WTC11 (cell line): ENCODE results near the gene ARFIP1. TPM values are rescaled to one million over a fixed set of nuclear protein-coding genes. Genes with fewer than 3 reads are reported as not detected.

Experiments
- EMX1 ChIP-seq: fragments of 250-450 bp; sonication (Bioruptor Pico); IDR thresholded peaks from 2 replicates; pipeline ENCODE4 v1.8.0; 2021; ENCODE audit warnings: mild to moderate bottlenecking
- ESRRA ChIP-seq: sonication (generic); formaldehyde crosslinking; IDR thresholded peaks from 2 replicates; pipeline ENCODE4 v1.8.1; 2022; ENCODE audit warnings: mild to moderate bottlenecking, missing genetic modification reagents, borderline replicate concordance
- ETV6 ChIP-seq: sonication (generic); formaldehyde crosslinking; IDR thresholded peaks from 2 replicates; pipeline ENCODE4 v1.8.1; 2022; ENCODE audit warnings: mild to moderate bottlenecking, missing genetic modification reagents
- FOXK1 ChIP-seq: sonication (generic); formaldehyde crosslinking; IDR thresholded peaks from 2 replicates; pipeline ENCODE4 v1.8.0; 2022; ENCODE audit warnings: mild to moderate bottlenecking, moderate library complexity, missing genetic modification reagents
- FOXP1 ChIP-seq: sonication (generic); formaldehyde crosslinking; IDR thresholded peaks from 2 replicates; pipeline ENCODE4 v1.8.0; 2022; ENCODE audit warnings: missing genetic modification reagents, mild to moderate bottlenecking, moderate library complexity, borderline replicate concordance
- GRHL2 ChIP-seq: fragments of 250-450 bp; sonication (Bioruptor Pico); IDR thresholded peaks from 2 replicates; pipeline ENCODE4 v1.8.0; 2022; ENCODE audit warnings: mild to moderate bottlenecking, moderate library complexity; ENCODE audit not compliant: insufficient replicate concordance, severe bottlenecking
- NFYB ChIP-seq: sonication (generic); formaldehyde crosslinking; conservative IDR thresholded peaks from 2 replicates; pipeline ENCODE4 v1.8.0; 2022; ENCODE audit warnings: low read depth, missing genetic modification reagents
- NR3C1 ChIP-seq: sonication (generic); formaldehyde crosslinking; conservative IDR thresholded peaks from 2 replicates; pipeline ENCODE4 v1.8.1; 2023; ENCODE audit warnings: low read depth, mild to moderate bottlenecking, missing genetic modification reagents
- RORB ChIP-seq: fragments of 250-450 bp; sonication (Bioruptor Pico); IDR thresholded peaks from 2 replicates; pipeline ENCODE4 v1.9.0; 2021; ENCODE audit warnings: mild to moderate bottlenecking
- SMAD3 ChIP-seq: sonication (generic); formaldehyde crosslinking; IDR thresholded peaks from 2 replicates; pipeline ENCODE4 v1.8.0; 2022; ENCODE audit warnings: missing genetic modification reagents, mild to moderate bottlenecking, borderline replicate concordance
- SMAD4 ChIP-seq: sonication (generic); formaldehyde crosslinking; IDR thresholded peaks from 2 replicates; pipeline ENCODE4 v1.8.0; 2022; ENCODE audit warnings: mild to moderate bottlenecking, missing genetic modification reagents
- SOX15 ChIP-seq: fragments of 250-450 bp; sonication (Bioruptor Pico); IDR thresholded peaks from 2 replicates; pipeline ENCODE4 v1.9.0; 2021; ENCODE audit warnings: mild to moderate bottlenecking
- SP1 ChIP-seq: sonication (generic); formaldehyde crosslinking; conservative IDR thresholded peaks from 2 replicates; pipeline ENCODE4 v1.8.1; 2022; ENCODE audit warnings: missing genetic modification reagents
- TP53 ChIP-seq: sonication (generic); formaldehyde crosslinking; IDR thresholded peaks from 2 replicates; pipeline ENCODE4 v1.8.1; 2023; ENCODE audit warnings: mild to moderate bottlenecking, missing genetic modification reagents
- ZNF138 ChIP-seq: sonication (generic); formaldehyde crosslinking; conservative IDR thresholded peaks from 2 replicates; pipeline ENCODE4 v1.8.1; 2022; ENCODE audit warnings: mild to moderate bottlenecking, moderate library complexity, missing genetic modification reagents
- ZNF219 ChIP-seq: sonication (generic); formaldehyde crosslinking; IDR thresholded peaks from 2 replicates; pipeline ENCODE4 v1.8.0; 2023; ENCODE audit warnings: missing genetic modification reagents, mild to moderate bottlenecking, borderline replicate concordance
- total RNA-seq: library from RNA; stranded (reverse); gene quantifications from 3 replicates; pipeline ENCODE4 v1.2.3, GENCODE V29; 2021
- TF ChIP-seq, protein P1 (sequence below): sonication (generic); formaldehyde crosslinking; IDR thresholded peaks from 2 replicates; pipeline ENCODE4 v1.8.0; 2023; ENCODE audit warnings: mild to moderate bottlenecking, missing genetic modification reagents
- TF ChIP-seq, protein P2 (sequence below): sonication (generic); formaldehyde crosslinking; IDR thresholded peaks from 2 replicates; pipeline ENCODE4 v1.8.1; 2022; ENCODE audit warnings: low read depth, mild to moderate bottlenecking, moderate library complexity, missing genetic modification reagents, borderline replicate concordance
- TF ChIP-seq, protein P3 (sequence below): fragments of 250-450 bp; sonication (Bioruptor Pico); IDR thresholded peaks from 2 replicates; pipeline ENCODE4 v1.8.0; 2021; ENCODE audit warnings: mild to moderate bottlenecking
- TF ChIP-seq, protein P4 (sequence below): sonication (generic); formaldehyde crosslinking; IDR thresholded peaks from 2 replicates; pipeline ENCODE4 v1.8.0; 2022; ENCODE audit warnings: mild to moderate bottlenecking, missing genetic modification reagents
- TF ChIP-seq, protein P5 (sequence below): sonication (generic); formaldehyde crosslinking; IDR thresholded peaks from 2 replicates; pipeline ENCODE4 v1.8.1; 2023; ENCODE audit warnings: mild to moderate bottlenecking, missing genetic modification reagents, borderline replicate concordance
- TF ChIP-seq, protein P6 (sequence below): fragments of 250-450 bp; sonication (Bioruptor Pico); conservative IDR thresholded peaks from 2 replicates; pipeline ENCODE4 v1.9.0; 2021; ENCODE audit warnings: mild to moderate bottlenecking
- TF ChIP-seq, protein P7 (sequence below): sonication (generic); formaldehyde crosslinking; IDR thresholded peaks from 2 replicates; pipeline ENCODE4 v1.8.1; 2023; ENCODE audit warnings: mild to moderate bottlenecking, missing genetic modification reagents
- TF ChIP-seq, protein P8 (sequence below): sonication (generic); formaldehyde crosslinking; IDR thresholded peaks from 2 replicates; pipeline ENCODE4 v1.8.1; 2023; ENCODE audit warnings: mild to moderate bottlenecking, missing genetic modification reagents

The ARFIP1 gene
- total RNA-seq, 1 experiment from 2014 or later: 35.3 TPM

DNA sequence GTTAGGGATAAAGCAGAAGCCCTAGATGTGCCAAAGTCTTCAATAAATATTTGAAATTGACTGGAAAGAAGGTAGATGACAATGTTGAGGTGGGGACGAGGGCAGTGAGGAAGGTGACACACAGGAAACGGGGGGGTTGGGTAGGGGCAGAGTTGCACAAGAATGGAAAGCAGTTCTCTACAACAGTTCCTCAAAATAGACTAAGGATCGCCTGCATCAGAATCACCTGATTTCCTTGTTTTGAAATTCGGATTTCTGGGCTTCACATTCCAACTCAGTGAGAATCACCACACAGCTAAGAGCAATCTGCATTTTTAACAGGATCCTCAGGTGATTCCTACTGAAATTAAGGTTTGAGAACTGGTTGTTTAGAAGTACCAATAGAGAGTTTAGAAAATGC lies 70.6 kb downstream of the ARFIP1 start (continued):
- TF ChIP-seq, protein P1, sequence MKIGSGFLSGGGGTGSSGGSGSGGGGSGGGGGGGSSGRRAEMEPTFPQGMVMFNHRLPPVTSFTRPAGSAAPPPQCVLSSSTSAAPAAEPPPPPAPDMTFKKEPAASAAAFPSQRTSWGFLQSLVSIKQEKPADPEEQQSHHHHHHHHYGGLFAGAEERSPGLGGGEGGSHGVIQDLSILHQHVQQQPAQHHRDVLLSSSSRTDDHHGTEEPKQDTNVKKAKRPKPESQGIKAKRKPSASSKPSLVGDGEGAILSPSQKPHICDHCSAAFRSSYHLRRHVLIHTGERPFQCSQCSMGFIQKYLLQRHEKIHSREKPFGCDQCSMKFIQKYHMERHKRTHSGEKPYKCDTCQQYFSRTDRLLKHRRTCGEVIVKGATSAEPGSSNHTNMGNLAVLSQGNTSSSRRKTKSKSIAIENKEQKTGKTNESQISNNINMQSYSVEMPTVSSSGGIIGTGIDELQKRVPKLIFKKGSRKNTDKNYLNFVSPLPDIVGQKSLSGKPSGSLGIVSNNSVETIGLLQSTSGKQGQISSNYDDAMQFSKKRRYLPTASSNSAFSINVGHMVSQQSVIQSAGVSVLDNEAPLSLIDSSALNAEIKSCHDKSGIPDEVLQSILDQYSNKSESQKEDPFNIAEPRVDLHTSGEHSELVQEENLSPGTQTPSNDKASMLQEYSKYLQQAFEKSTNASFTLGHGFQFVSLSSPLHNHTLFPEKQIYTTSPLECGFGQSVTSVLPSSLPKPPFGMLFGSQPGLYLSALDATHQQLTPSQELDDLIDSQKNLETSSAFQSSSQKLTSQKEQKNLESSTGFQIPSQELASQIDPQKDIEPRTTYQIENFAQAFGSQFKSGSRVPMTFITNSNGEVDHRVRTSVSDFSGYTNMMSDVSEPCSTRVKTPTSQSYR (CRISPR knock-in tag): no peak
- TF ChIP-seq, protein P2, sequence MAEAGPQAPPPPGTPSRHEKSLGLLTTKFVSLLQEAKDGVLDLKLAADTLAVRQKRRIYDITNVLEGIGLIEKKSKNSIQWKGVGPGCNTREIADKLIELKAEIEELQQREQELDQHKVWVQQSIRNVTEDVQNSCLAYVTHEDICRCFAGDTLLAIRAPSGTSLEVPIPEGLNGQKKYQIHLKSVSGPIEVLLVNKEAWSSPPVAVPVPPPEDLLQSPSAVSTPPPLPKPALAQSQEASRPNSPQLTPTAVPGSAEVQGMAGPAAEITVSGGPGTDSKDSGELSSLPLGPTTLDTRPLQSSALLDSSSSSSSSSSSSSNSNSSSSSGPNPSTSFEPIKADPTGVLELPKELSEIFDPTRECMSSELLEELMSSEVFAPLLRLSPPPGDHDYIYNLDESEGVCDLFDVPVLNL (CRISPR knock-in tag): no peak
- TF ChIP-seq TP53 (no peak), SP1 (no peak), RORB (CRISPR knock-in tag) (no peak), SOX15 (CRISPR knock-in tag) (no peak), ETV6 (peak; percentile 78), EMX1 (no peak), NR3C1 (CRISPR knock-in tag) (no peak), ESRRA (CRISPR knock-in tag) (no peak), SMAD3 (CRISPR knock-in tag) (0 out of 2 replicates have a peak, but pooled peaks have one; percentile 22), ZNF138 (CRISPR knock-in tag) (no peak), SMAD4 (no peak), NFYB (no peak), FOXP1 (CRISPR knock-in tag) (no peak), GRHL2 (no peak), ZNF219 (CRISPR knock-in tag) (no peak), FOXK1 (CRISPR knock-in tag) (peak; percentile 63)
- TF ChIP-seq, protein P3, sequence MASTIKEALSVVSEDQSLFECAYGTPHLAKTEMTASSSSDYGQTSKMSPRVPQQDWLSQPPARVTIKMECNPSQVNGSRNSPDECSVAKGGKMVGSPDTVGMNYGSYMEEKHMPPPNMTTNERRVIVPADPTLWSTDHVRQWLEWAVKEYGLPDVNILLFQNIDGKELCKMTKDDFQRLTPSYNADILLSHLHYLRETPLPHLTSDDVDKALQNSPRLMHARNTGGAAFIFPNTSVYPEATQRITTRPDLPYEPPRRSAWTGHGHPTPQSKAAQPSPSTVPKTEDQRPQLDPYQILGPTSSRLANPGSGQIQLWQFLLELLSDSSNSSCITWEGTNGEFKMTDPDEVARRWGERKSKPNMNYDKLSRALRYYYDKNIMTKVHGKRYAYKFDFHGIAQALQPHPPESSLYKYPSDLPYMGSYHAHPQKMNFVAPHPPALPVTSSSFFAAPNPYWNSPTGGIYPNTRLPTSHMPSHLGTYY (CRISPR knock-in tag): no peak
- TF ChIP-seq, protein P4, sequence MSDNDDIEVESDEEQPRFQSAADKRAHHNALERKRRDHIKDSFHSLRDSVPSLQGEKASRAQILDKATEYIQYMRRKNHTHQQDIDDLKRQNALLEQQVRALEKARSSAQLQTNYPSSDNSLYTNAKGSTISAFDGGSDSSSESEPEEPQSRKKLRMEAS (CRISPR knock-in tag): no peak
- TF ChIP-seq, protein P5, sequence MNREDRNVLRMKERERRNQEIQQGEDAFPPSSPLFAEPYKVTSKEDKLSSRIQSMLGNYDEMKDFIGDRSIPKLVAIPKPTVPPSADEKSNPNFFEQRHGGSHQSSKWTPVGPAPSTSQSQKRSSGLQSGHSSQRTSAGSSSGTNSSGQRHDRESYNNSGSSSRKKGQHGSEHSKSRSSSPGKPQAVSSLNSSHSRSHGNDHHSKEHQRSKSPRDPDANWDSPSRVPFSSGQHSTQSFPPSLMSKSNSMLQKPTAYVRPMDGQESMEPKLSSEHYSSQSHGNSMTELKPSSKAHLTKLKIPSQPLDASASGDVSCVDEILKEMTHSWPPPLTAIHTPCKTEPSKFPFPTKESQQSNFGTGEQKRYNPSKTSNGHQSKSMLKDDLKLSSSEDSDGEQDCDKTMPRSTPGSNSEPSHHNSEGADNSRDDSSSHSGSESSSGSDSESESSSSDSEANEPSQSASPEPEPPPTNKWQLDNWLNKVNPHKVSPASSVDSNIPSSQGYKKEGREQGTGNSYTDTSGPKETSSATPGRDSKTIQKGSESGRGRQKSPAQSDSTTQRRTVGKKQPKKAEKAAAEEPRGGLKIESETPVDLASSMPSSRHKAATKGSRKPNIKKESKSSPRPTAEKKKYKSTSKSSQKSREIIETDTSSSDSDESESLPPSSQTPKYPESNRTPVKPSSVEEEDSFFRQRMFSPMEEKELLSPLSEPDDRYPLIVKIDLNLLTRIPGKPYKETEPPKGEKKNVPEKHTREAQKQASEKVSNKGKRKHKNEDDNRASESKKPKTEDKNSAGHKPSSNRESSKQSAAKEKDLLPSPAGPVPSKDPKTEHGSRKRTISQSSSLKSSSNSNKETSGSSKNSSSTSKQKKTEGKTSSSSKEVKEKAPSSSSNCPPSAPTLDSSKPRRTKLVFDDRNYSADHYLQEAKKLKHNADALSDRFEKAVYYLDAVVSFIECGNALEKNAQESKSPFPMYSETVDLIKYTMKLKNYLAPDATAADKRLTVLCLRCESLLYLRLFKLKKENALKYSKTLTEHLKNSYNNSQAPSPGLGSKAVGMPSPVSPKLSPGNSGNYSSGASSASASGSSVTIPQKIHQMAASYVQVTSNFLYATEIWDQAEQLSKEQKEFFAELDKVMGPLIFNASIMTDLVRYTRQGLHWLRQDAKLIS (CRISPR knock-in tag): no peak
- TF ChIP-seq, protein P6, sequence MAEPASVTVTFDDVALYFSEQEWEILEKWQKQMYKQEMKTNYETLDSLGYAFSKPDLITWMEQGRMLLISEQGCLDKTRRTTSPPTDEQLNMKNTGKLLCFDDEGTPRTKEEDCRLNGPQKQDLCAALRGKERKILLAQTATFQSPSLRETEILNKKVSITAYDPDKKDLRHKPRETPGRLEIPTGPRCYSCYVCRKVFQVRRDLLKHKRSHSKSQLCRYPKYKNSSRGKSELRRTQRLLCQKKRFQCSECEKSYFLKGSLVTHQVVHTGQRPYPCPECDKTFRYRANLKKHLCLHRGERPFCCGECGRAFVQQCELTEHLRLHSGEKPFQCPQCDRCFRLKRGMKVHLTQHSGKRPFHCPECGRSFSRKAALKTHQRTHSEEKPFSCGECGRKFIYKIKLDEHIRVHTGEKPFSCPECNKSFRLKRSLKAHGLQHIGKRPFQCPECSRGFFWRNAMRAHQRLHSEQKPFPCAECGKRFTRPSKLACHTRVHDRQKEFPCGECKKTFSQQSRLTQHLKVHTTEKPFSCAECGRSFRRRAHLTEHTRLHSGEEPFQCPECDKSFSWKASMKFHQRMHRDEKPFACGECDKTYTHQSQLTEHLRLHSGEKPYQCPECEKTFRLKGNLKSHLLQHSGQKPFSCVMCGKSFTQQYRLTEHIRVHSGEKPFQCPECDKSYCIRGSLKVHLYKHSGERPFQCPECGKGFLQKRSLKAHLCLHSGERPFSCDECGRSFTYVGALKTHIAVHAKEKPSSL: no peak
- TF ChIP-seq, protein P7, sequence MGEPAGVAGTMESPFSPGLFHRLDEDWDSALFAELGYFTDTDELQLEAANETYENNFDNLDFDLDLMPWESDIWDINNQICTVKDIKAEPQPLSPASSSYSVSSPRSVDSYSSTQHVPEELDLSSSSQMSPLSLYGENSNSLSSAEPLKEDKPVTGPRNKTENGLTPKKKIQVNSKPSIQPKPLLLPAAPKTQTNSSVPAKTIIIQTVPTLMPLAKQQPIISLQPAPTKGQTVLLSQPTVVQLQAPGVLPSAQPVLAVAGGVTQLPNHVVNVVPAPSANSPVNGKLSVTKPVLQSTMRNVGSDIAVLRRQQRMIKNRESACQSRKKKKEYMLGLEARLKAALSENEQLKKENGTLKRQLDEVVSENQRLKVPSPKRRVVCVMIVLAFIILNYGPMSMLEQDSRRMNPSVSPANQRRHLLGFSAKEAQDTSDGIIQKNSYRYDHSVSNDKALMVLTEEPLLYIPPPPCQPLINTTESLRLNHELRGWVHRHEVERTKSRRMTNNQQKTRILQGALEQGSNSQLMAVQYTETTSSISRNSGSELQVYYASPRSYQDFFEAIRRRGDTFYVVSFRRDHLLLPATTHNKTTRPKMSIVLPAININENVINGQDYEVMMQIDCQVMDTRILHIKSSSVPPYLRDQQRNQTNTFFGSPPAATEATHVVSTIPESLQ (CRISPR knock-in tag): no peak
- TF ChIP-seq, protein P8, sequence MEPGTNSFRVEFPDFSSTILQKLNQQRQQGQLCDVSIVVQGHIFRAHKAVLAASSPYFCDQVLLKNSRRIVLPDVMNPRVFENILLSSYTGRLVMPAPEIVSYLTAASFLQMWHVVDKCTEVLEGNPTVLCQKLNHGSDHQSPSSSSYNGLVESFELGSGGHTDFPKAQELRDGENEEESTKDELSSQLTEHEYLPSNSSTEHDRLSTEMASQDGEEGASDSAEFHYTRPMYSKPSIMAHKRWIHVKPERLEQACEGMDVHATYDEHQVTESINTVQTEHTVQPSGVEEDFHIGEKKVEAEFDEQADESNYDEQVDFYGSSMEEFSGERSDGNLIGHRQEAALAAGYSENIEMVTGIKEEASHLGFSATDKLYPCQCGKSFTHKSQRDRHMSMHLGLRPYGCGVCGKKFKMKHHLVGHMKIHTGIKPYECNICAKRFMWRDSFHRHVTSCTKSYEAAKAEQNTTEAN (CRISPR knock-in tag): peak; percentile 83; the same call in 1 of the 2 replicates
